Upper lobe of left lung (tissue), 6 donors: Measurements from ENCODE around the gene ABCC8. TPM values are rescaled to one million over a fixed set of nuclear protein-coding genes. Genes with fewer than 3 reads are reported as not detected.

ENCODE experiments used
- ATAC-seq, 2 donors: fragments of 200-7000 bp; cut with Tn5 transposase; one replicate each; pipeline ENCODE4 v1.9.1; 2022; ENCODE audit warnings: mild to moderate bottlenecking in 2 of 2, moderate library complexity in 2 of 2; ENCODE audit not compliant: low FRiP score in 2 of 2
- DNase-seq, 2 donors: peaks; one replicate each; pipeline ENCODE4 v3.0.0-alpha.2; 2019 to 2020
- H3K27ac ChIP-seq, 4 donors: fragments of 200-600 bp; sonication (generic); one replicate each; pipeline ENCODE4 v1.5.1; 2016 to 2019
- H3K27me3 ChIP-seq, 4 donors: fragments of 200-600 bp; sonication (generic); one replicate each; pipeline ENCODE4 v1.5.1; 2017 to 2019
- H3K36me3 ChIP-seq, 4 donors: fragments of 200-600 bp; sonication (generic); one replicate each; pipeline ENCODE4 v1.5.1; 2016 to 2019
- H3K4me1 ChIP-seq, 4 donors: fragments of 200-600 bp; sonication (generic); one replicate each; pipeline ENCODE4 v1.5.1; 2018 to 2019
- H3K4me3 ChIP-seq, 4 donors: fragments of 200-600 bp; sonication (generic); one replicate each; pipeline ENCODE4 v1.5.1; 2017 to 2019; ENCODE audit warnings: mild to moderate bottlenecking in 2 of 4, moderate library complexity in 1 of 4
- H3K9me3 ChIP-seq, 4 donors: fragments of 200-600 bp; sonication (generic); one replicate each; pipeline ENCODE4 v1.5.1; 2018 to 2019
- CTCF ChIP-seq, 6 experiments: fragments of 450-650 bp in 4 of 6; fragments of 200-600 bp in 2 of 6; sonication (generic) in 2 of 6; IDR thresholded peaks; one replicate each; pipeline ENCODE4 v1.5.1; 2016 to 2019; ENCODE audit warnings: antibody characterized with exemption in 6 of 6
- EP300 ChIP-seq, 4 donors: sonication (generic); formaldehyde crosslinking; IDR thresholded peaks; one replicate each; pipeline ENCODE4 v1.5.1; 2017; ENCODE audit warnings: antibody characterized with exemption in 4 of 4, control low read depth in 2 of 4
- POLR2A ChIP-seq, 4 donors: fragments of 450-650 bp; IDR thresholded peaks; one replicate each; pipeline ENCODE4 v1.5.1; 2016 to 2017; ENCODE audit warnings: antibody characterized with exemption in 4 of 4, mild to moderate bottlenecking in 2 of 4
- POLR2AphosphoS5 ChIP-seq, 2 donors: sonication (generic); formaldehyde crosslinking; IDR thresholded peaks; one replicate each; pipeline ENCODE4 v1.5.1; 2017; ENCODE audit warnings: antibody characterized with exemption in 2 of 2
- WGBS, 2 donors: methylation state at CpG; one replicate each; pipeline ENCODE4 v1.1.5; 2017 to 2018; 5-methylcytosine and 5-hydroxymethylcytosine counted together
- total RNA-seq, 6 donors: library from RNA; depleted of rRNA in 4 of 6; stranded (reverse); fragments of >200 nt in 4 of 6; gene quantifications; one replicate each; pipeline versions ENCODE4 v1.1.0 to v1.2.1, GENCODE V29; 2016 to 2021
- donor health status: DM: no; HTN: no; CAD: no; lungs with moderate emphysema.
- donor health status: DM: no; HTN: yes; CAD: no; lungs with severe emphysema.

ABCC8 gene
- total RNA-seq, 6 donors from 2014 or later, result 1.7 to 62.7 (median 12.5) TPM

DNA sequence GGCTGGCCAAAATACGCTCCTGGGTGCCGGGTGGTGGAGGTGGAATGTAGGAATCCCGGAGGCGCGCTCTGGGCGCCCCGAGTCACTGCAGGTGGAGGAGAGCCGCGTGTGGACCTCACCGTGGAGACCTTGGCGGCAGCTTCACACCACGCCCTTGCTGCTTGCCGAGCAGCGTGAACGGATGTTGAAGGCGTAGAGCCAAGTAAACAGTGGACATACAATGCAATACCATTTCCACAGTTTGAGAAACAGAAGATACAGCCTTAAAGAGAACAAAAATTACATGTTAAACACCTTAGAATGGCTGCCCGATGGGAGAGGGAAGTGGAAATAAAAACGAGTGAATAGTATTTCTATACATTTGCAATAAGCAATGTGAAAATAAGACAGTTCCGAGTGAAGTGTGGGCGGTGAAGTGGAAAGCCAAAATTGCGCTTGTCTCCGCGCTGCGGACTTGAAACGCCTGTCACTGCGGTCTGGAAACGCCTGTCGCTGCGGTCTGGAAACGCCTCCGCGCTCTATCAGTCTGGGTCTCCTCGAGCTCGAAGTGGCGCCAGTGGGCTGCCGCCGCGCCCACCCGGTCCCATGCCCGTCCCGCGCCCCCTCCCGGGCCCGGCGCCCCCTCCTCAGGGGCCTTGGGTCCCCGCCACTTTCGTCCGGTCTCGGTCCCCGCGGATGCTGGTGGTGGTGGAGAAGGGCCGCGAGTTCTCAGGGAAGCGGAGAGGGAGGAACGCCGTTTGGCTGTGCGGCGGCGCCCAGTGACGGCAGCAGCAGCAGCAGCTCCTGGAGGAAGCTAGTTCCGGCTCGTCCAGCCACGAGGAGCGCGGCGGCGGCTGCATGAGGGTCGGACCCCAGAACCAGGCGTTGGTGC lies 123.5 kb downstream of the ABCC8 start:
- DNase-seq (peak; percentile 73 to 94), ATAC-seq (peak; percentile 80 to 86)
- Histone ChIP-seq H3K27me3 (no peaks in the 10 kb centered on the region), H3K9me3 (no peaks in the 10 kb centered on the region), H3K4me1 (peaks cover 14 to 33% (median 19%) of the 10 kb centered on the region in 4 donors), H3K27ac (peak overlapping the region; percentile 55 to 79 (median 67)), H3K36me3 (no peaks in the 10 kb centered on the region), H3K4me3 (peak overlapping the region; percentile 41 to 69 (median 55))
- WGBS, 2 donors, result 0 to 2% methylated on average over 46 to 54 of the region's 69 CpGs
- TF ChIP-seq POLR2AphosphoS5 (IDR thresholded peaks at IDR 0.05) (peak in 1 of 2 donors; percentile 13), EP300 (IDR thresholded peaks at IDR 0.05) (no peak), POLR2A (IDR thresholded peaks at IDR 0.05) (peak in 2 of 4 donors; percentile 10 to 15)

DNA sequence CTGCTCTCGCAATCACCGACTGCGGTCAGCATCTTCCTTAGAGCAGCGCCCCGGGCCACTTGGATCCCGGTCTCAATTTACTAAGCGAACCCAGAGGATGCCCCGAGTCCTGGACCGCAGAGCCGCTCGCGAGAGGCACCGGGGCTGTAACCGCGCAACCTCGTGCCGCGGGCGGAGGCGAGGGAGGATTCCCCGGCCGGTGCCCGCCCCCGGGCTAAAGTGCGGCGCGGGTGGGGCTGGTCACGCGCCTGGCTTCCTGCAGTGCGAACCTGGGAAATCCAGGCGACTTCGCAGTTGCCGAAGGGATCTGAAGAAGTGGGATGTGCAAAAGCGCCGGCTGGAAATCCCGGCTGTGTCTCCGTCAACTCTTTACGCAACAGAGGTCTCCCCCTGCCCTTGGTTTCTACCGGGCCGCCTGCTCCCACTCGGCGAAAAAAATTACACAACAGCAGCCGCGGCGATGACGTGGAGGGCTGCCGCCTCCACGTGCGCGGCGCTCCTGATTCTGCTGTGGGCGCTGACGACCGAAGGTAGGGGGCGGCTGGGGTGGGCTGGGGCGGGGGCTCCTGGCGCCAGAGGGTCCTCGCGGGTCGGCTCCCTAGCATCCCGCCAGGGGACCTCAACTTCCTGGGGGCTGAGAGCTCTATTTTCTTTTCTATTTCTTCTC lies 125.0 kb downstream of the ABCC8 start, which contains the start of gene NCR3LG1:
TSS of gene NCR3LG1 (plus strand) at position 291 of the 667 bp plus-strand sequence. CDS start at position 461, 170 bp downstream.
- Histone ChIP-seq H3K4me3 (peak within 1 kb of the TSS; percentile 46 to 69 (median 55)), H3K27ac (peak within 1 kb of the TSS in 3 of 4 donors; percentile 4 to 45 (median 17)), H3K27me3 (no peaks in the 10 kb centered on the region), H3K36me3 (no peaks in the 10 kb centered on the region), H3K9me3 (no peaks in the 10 kb centered on the region), H3K4me1 (peaks cover 14 to 33% (median 19%) of the 10 kb centered on the region in 4 donors)
- TF ChIP-seq CTCF (IDR thresholded peaks at IDR 0.05) (no peak), EP300 (IDR thresholded peaks at IDR 0.05) (no peak), POLR2A (IDR thresholded peaks at IDR 0.05) (peak in 1 of 4 donors; percentile 15), POLR2AphosphoS5 (IDR thresholded peaks at IDR 0.05) (peak; percentile 16 to 52)
- DNase-seq (peak; percentile 63 to 93), ATAC-seq (peak; percentile 70 to 83)
- 1 to 3% methylated on average over 30 to 50 of the region's 61 CpGs for whole genome bisulfite sequencing, 2 donors

DNA sequence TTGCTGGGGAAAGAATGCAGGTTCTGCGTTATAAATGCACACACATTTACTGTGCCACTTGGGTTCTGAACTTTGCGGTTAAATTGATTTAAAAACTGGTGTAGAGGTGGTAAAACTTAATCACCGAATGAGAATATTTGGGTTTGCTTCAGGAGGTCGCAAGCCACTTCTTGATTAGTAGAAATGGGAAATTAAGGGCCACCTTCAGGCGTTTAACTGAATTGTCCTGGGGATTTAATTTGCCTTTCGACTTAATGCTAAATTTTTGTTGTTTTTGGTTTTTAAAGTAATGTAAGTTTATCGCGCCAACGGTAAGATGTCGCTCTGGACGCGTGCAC lies 125.5 kb downstream of the ABCC8 start:
- H3K36me3 ChIP-seq, result no peaks in the 10 kb centered on the region
- H3K27ac ChIP-seq, result no peak overlapping the region

DNA sequence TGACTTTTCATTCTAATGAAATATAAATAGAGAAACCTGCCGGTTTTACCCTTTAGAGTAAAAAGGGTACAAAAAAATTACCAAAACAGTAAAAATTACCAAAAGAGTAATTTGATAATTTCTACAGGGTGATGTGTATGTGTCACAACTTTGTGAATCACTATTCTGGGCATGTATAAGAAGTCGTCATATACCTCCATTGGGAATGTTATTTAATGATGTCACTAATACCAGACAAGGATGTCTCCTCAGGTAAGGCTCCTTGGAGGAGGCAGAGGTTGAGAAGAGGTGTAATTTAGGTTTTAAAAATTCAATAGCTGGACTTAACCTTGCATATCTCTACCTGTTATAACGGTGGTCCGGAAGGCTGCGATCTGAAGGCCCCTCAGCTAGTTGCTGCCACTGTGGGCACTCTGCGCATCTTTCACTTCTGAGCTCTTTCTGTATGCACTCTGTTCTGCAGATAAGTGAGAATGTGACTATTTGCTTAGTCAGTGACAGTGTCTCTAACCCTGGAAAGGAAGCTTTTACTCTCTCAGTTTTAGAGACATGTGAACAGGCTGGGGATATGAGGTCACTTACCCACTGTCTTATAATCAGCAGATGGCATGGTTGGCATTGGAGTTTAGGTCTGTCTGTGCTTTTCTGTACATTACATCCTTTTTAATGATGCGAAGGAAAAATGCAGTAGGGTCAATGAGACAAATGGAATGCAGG lies 126.0 kb downstream of the ABCC8 start:
- Histone ChIP-seq H3K36me3 (no peaks in the 10 kb centered on the region), H3K27me3 (no peaks in the 10 kb centered on the region), H3K4me1 (peaks cover 14 to 33% (median 19%) of the 10 kb centered on the region in 4 donors), H3K9me3 (no peaks in the 10 kb centered on the region), H3K27ac (no peak overlapping the region), H3K4me3 (no peak overlapping the region)
- WGBS, 2 donors, result 95 to 97% methylated on average over 7 of the region's 7 CpGs
- TF ChIP-seq POLR2AphosphoS5 (IDR thresholded peaks at IDR 0.05), result no peak
- ATAC-seq (no peak), DNase-seq (no peak)

More for the DNA sequence above, 125.5 kb downstream of the ABCC8 start:
- peak overlapping the region; percentile 46 to 69 (median 55) for H3K4me3 ChIP-seq
- no peaks in the 10 kb centered on the region for H3K27me3 ChIP-seq
- H3K9me3 ChIP-seq, result no peaks in the 10 kb centered on the region
- ATAC-seq (no peak), DNase-seq (no peak)
- no peak for TF ChIP-seq POLR2A (IDR thresholded peaks at IDR 0.05)
- TF ChIP-seq CTCF (IDR thresholded peaks at IDR 0.05), result peak in 2 of 6 experiments; percentile 6 to 23
- TF ChIP-seq EP300 (IDR thresholded peaks at IDR 0.05), result no peak
- H3K4me1 ChIP-seq, result peaks cover 14 to 33% (median 19%) of the 10 kb centered on the region in 4 donors
- WGBS, 2 donors, result 20 to 27% methylated on average over 12 of the region's 12 CpGs

- ATAC-seq, result no peak
Measured at GRCh38 chr11:17347676-17348075, 129.0 kb downstream of the ABCC8 start.

More at GRCh38 chr11:17347676-17348075, 129.0 kb downstream of the ABCC8 start:
- DNase-seq, result no peak
- WGBS, 2 donors, result 61 to 86% methylated on average over 1 of the region's 1 CpG
- Histone ChIP-seq H3K4me1 (peaks cover 4 to 16% (median 9%) of the 10 kb centered on the region in 4 donors), H3K4me3 (no peak overlapping the region), H3K9me3 (no peaks in the 10 kb centered on the region), H3K27ac (no peak overlapping the region), H3K27me3 (no peaks in the 10 kb centered on the region), H3K36me3 (no peaks in the 10 kb centered on the region)
- TF ChIP-seq POLR2A (IDR thresholded peaks at IDR 0.05) (no peak), EP300 (IDR thresholded peaks at IDR 0.05) (no peak), POLR2AphosphoS5 (IDR thresholded peaks at IDR 0.05) (no peak), CTCF (IDR thresholded peaks at IDR 0.05) (no peak)
